Measurements from ENCODE around the gene NTN4. TPM values are rescaled to one million over a fixed set of nuclear protein-coding genes. Genes with fewer than 3 reads are reported as not detected.

NTN4 gene
- polyA plus RNA-seq, 1 of the 3 experiments (the other 2 are of a cell fraction), result 0.08 TPM

DNA sequence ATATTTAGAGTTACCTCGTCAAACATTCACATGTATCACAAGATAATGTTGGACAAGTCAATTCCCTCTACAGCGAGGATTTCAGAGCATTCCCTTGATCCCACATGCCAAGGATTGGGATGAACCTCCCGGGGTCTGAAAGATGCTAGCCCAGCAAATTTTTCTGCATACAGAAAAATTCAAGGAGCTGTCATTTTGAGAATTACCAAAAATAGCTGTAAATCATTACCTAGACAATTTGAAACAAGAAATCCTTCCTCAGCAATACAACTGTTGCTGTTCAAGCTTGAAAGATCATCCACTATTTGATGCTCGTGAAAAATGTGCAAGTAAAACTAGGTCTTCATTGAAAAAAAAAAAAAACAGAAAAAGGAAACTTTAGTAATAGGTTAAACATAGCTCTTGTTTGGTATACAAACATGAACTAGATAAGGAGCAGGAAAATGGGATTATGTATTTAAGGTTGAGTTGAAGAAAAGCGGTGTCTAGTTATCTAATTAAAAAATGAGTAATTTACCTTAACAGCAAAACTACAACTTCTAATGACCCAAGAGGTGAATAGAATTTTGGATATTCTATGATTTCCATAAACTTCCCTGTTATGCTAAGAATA is 73.1 kb downstream of the NTN4 start:
- CTCF ChIA-PET, result interaction anchor here (0.9 to 1.0 kb wide), 2 partner anchors 21 to 99 kb away, joined by 3 to 5 read pairs; no protein-coding TSS in a partner anchor
- POLR2A ChIA-PET, result no interaction called here
- H3K9me2 ChIP-seq, result no peaks in the 10 kb centered on the region

More for the DNA sequence above, 73.1 kb downstream of the NTN4 start:
- Histone ChIP-seq H2AFZ (ENCODE audit: low read depth) (no peak overlapping the region), H3K9me3 (no peaks in the 10 kb centered on the region), H3K79me2 (ENCODE audit: insufficient read depth) (no peaks in the 10 kb centered on the region), H3K9ac (no peak overlapping the region), H3K36me3 (replicated peaks in 1 of 2; ENCODE audit: control insufficient read depth in 1 of 2, insufficient read depth in 2 of 2, low read length in 1 of 2) (no peaks in the 10 kb centered on the region), H3K27me3 (ENCODE audit: insufficient read depth) (no peaks in the 10 kb centered on the region), H3K4me3 (ENCODE audit: low read depth in 2 of 2, low read length in 1 of 2) (no peak overlapping the region), H3F3A (replicated peaks; ENCODE audit: insufficient read depth) (no peaks in the 10 kb centered on the region), H4K20me1 (ENCODE audit: insufficient read depth) (no peaks in the 10 kb centered on the region), H3K4me1 (ENCODE audit: control insufficient read depth in 1 of 2, insufficient read depth in 2 of 2, low read depth in 1 of 2, low read length in 1 of 2) (no peaks in the 10 kb centered on the region; a peak in 1 of 4 replicates), H3K27ac (ENCODE audit: low read depth in 2 of 2, low read length in 1 of 2) (no peak overlapping the region), H3K4me2 (no peak overlapping the region)
- no peak for DNase-seq
- WGBS (ENCODE audit: low lambda C conversion rate), result 51% methylated on average over 5 of the region's 5 CpGs
- TF ChIP-seq, protein P1, sequence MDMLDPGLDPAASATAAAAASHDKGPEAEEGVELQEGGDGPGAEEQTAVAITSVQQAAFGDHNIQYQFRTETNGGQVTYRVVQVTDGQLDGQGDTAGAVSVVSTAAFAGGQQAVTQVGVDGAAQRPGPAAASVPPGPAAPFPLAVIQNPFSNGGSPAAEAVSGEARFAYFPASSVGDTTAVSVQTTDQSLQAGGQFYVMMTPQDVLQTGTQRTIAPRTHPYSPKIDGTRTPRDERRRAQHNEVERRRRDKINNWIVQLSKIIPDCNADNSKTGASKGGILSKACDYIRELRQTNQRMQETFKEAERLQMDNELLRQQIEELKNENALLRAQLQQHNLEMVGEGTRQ (IDR thresholded peaks at IDR 0.05; ENCODE audit: borderline replicate concordance, low read depth, low read length), result no peak
- no peak for TF ChIP-seq RCOR1 (IDR thresholded peaks at IDR 0.05; ENCODE audit: low read length)
- TF ChIP-seq TCF12 (IDR thresholded peaks at IDR 0.05), result no peak
- TF ChIP-seq JUND (IDR thresholded peaks at IDR 0.05), result no peak
- no peak for TF ChIP-seq ELF1 (IDR thresholded peaks at IDR 0.05)
- TF ChIP-seq, protein P2, sequence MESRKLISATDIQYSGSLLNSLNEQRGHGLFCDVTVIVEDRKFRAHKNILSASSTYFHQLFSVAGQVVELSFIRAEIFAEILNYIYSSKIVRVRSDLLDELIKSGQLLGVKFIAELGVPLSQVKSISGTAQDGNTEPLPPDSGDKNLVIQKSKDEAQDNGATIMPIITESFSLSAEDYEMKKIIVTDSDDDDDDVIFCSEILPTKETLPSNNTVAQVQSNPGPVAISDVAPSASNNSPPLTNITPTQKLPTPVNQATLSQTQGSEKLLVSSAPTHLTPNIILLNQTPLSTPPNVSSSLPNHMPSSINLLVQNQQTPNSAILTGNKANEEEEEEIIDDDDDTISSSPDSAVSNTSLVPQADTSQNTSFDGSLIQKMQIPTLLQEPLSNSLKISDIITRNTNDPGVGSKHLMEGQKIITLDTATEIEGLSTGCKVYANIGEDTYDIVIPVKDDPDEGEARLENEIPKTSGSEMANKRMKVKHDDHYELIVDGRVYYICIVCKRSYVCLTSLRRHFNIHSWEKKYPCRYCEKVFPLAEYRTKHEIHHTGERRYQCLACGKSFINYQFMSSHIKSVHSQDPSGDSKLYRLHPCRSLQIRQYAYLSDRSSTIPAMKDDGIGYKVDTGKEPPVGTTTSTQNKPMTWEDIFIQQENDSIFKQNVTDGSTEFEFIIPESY (IDR thresholded peaks at IDR 0.05; ENCODE audit: borderline replicate concordance, low read depth), result no peak
- TF ChIP-seq NFIC (IDR thresholded peaks at IDR 0.05; ENCODE audit: borderline replicate concordance), result no peak
- no peak for TF ChIP-seq TEAD4 (IDR thresholded peaks at IDR 0.05; ENCODE audit: borderline replicate concordance, insufficient read depth)
- TF ChIP-seq MEF2A (IDR thresholded peaks at IDR 0.05; ENCODE audit: borderline replicate concordance, low read depth), result no peak
- no peak for TF ChIP-seq MXI1 (IDR thresholded peaks at IDR 0.05; ENCODE audit: low read depth, low read length)
- no peak for TF ChIP-seq YY1 (IDR thresholded peaks at IDR 0.05; ENCODE audit: low read depth)
- no peak for TF ChIP-seq RFX5 (IDR thresholded peaks at IDR 0.05; ENCODE audit: low read length)
- no peak for TF ChIP-seq FOXJ3 (CRISPR knock-in tag; IDR thresholded peaks at IDR 0.05)
- no peak for TF ChIP-seq FOSL2 (IDR thresholded peaks at IDR 0.05; ENCODE audit: borderline replicate concordance, low read depth)
- TF ChIP-seq FOXM1 (IDR thresholded peaks at IDR 0.05; ENCODE audit: low read depth), result no peak
- TF ChIP-seq RAD21 (IDR thresholded peaks at IDR 0.05; ENCODE audit: low read length), result no peak
- TF ChIP-seq, protein P3, sequence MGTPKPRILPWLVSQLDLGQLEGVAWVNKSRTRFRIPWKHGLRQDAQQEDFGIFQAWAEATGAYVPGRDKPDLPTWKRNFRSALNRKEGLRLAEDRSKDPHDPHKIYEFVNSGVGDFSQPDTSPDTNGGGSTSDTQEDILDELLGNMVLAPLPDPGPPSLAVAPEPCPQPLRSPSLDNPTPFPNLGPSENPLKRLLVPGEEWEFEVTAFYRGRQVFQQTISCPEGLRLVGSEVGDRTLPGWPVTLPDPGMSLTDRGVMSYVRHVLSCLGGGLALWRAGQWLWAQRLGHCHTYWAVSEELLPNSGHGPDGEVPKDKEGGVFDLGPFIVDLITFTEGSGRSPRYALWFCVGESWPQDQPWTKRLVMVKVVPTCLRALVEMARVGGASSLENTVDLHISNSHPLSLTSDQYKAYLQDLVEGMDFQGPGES (IDR thresholded peaks at IDR 0.05; ENCODE audit: low read depth, low read length), result no peak
- TF ChIP-seq, protein P4, sequence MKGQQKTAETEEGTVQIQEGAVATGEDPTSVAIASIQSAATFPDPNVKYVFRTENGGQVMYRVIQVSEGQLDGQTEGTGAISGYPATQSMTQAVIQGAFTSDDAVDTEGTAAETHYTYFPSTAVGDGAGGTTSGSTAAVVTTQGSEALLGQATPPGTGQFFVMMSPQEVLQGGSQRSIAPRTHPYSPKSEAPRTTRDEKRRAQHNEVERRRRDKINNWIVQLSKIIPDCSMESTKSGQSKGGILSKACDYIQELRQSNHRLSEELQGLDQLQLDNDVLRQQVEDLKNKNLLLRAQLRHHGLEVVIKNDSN (IDR thresholded peaks at IDR 0.05; ENCODE audit: borderline replicate concordance, low read depth), result no peak
